ENCODE measurements around the gene MAGI1.

Gene MAGI1

DNA sequence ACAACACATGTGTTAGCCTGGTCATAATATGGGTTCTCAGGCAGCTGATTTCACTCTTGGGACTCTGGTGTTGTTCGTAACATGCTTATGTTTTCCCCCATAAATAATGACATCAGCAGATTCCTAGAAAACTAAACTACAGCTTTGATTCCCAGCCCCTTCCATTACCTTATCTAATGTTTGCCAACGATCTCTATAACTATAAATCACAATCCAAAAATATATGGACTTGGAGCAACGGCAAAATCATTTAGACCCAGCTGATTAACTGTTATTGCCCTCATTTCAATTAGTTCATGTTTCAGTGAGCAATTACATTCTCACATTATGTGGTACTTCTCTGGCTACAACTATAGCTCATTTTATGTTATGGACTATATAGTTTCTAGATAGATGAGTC lies 531.3 kb downstream of the MAGI1 start:
- in situ Hi-C loops (cut with MboI; ENCODE audit: low sequenced_read_pairs), result no loop called here

DNA sequence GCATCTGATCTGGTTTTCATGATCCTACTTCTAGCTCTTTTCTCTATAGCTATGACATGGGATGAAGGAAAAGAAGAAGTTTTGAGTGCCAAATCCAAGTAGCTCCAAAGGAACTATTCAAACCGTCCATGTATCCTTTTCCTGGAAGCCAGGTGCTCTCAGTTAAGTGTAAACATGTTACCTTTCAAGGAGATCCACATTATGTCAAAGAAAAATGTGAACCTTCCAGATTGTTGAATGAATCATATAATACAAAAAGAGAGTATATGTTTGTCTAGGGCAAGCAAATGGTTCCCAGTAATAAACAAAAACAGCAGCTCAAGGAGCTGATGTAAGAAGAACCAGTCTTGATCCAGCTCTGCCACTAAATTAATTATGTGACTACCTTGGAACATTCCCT lies 534.9 kb downstream of the MAGI1 start:
- in situ Hi-C loops (cut with MboI; ENCODE audit: low sequenced_read_pairs), result no loop called here

DNA sequence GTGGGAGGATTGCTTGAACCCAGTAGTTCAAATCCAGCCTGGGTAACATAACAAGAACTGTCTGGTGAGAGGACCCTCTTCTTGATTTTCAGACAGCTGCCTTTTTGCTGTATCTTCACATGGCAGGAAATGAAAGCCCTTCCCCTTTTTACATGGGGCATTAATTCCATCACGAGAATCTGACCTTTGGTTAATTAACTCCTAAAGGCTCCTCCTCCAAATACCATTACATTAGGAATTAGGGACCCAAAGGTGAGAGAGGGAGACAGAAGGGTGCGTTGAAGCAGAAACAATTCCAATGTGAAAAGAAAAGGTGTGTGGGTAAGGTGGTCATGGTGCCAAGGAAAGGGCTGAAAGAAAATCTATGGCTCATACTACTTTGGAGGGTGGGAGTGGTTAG lies 536.2 kb downstream of the MAGI1 start:
- in situ Hi-C loops (cut with MboI; ENCODE audit: low sequenced_read_pairs), result no loop called here

DNA sequence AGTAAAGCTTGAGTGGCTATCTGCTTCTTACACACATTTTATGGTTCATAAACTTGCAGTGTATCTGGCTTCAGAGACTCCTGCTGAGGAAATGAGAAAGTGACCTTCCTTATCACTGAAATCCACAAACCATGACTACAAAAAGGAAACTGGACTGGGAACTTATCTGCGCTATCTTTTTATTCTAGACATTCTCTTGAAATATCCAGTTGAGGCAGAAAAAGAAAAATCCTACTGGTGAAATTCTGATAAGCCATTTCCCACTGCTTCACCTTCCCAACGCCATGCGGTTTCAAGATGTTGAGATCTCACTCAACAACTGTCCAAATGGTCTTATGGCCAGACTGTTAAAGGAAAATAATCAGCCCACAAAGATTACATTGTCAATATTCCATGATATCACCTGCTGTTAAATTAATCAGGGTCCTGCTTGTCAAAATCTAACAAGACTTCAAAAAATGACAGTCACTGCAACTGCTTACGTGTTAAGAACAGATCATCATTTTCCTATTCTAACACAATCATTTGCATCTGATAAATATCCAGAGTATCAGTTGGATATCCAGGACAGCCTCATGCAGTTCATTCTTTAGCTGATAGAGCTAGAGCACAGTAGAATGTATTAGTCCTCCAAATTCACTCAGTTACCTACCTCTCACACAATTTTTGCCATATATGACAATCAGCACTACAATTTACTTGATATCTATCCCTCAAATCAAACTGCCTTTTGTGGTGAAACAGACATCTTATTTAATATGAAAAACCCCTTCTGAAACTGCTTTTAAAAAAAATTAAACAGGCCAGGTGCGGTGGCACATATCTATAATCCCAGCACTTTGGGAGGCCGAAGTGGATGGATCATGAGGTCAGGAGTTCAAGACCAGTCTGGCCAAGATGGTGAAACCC lies 538.1 kb downstream of the MAGI1 start:
- in situ Hi-C loops (cut with MboI; ENCODE audit: low sequenced_read_pairs), result no loop called here

DNA sequence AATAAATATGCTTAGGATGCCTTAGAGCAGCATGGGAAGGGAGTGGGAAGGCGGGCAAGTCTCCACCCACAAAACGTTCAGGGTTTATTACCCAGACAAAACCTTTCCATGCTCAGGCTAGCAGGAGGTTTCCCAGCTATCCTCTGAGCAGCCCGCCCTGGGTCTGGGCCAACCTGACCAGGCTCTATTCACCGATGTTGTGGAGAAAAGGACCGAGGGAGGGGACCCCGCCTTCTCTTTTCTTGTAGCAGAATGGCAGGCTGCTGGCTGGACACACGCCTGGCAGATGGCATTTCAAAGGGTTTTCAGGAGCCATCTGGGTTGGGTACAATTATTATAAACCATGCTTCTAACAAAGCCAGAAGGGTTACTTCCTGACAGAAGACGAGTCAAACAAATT lies 540.9 kb downstream of the MAGI1 start:
- in situ Hi-C loops (cut with MboI; ENCODE audit: low sequenced_read_pairs), result no loop called here

DNA sequence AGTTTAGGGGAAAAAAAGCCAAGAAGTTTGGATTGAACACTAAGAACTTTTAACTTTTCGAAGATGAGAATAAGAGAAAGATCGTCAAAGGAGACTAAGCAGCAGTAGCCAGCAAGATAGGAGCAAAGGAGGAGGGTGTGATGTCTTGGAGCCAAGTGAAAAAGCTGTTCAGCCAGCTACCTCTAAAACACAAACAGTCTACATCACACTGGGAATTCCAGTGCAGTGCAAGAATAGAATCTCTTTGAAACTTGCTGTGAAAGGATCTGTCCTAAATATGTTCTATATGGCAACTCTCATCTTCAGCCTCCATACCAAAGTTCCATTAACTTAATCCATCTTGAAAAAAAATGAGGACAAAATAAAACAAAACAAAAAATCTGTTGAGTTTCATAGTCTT lies 541.5 kb downstream of the MAGI1 start:
- in situ Hi-C loops (cut with MboI; ENCODE audit: low sequenced_read_pairs), result no loop called here

DNA sequence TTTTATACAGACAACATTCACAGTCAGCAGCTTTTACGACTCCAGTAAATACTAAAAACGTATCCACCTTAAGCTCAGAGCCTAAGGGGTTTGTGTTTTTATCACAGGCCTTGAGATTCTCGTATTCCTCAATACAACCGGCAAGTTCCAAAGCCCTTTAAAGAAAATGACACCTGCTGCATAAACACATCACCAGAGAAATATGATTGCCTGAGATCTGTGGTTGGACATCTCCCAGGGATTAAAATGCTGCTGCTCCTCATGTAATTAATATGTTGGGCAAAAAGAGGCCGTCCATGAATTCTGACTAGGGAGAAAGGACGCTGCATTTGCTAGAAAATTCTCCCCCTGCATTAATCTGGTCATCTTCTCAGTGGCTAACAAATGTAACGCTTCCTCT lies 544.8 kb downstream of the MAGI1 start:
- in situ Hi-C loops (cut with MboI; ENCODE audit: low sequenced_read_pairs), result no loop called here

DNA sequence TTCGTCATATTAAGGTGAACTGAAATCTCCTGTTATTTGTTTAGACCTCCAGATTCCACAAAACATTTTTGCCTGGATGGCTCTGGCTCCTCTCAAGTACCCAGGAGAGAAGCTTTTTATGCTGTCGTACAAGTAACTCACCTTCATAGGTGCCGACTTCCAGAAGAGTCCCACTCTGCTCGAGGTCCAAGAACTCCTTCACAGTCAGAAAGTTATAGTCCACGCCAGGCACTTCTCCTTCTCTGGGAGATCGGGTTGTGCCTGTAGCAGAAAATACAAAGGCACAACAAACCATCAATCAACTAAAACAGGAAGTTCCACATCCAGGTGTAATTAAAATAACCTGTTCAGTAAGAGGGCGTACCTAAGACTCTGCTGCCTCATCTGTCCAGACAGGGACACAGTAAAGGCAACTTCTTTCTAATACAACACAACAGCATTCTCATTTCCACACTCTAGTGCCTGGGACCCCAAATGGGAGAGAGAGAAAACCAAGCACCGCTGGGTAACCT lies 545.3 kb downstream of the MAGI1 start:
- in situ Hi-C loops (cut with MboI; ENCODE audit: low sequenced_read_pairs), result no loop called here

DNA sequence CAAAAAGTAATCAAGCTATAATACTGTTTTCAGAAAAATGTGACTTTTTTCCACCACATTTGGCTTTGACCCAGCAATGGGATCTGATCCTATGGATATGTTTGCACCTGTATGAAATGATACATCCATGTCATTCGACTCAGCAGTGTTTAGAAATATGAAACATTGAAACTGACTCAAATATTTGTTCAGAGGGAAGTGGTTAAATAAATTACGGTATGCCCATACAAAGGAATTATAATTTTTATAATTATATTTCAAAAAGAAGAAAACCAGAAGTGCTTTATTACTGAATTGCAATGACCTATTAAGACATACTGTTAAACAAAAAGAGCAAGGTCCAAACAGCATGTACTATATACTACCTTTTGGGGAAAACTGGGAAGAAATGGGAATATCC lies 546.5 kb downstream of the MAGI1 start:
- in situ Hi-C loops (cut with MboI; ENCODE audit: low sequenced_read_pairs), result no loop called here

DNA sequence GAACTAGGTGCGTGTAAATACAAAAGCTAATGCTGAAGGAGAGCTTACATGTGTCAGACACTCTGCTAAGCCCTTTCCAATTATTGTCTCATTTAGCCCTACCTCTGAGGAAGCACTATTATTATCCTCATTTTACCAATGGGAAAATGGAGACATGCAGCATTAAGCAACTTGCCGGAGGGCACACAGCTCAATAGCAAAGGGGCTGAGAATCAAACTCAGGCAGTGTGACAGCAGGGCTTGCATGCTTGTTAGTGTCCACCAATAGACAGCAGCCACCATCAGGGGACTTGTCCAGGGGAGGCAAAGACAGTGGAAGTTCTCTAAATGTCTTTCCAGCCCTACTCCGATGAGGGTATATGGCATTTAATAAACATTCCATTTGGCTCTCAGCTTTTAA lies 548.6 kb downstream of the MAGI1 start:
- in situ Hi-C loops (cut with MboI; ENCODE audit: low sequenced_read_pairs), result no loop called here

DNA sequence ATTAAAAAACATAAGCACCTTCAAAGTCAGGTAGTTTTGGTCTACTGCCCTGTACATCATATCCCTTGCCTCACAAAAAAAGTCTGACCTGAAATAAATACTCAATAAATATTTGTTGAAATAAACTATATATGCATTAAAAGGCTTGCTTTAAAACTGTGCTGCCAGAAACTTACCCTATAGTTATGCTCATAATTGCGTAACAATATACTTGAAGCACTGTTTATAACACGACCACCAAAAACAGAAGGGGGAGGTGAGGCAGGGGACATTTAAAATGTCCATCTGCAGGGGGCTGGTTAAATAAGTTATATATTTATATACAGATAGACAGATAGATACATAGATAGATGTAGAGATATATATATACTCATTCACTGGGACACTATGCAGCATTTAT lies 549.5 kb downstream of the MAGI1 start:
- in situ Hi-C loops (cut with MboI; ENCODE audit: low sequenced_read_pairs), result no loop called here

DNA sequence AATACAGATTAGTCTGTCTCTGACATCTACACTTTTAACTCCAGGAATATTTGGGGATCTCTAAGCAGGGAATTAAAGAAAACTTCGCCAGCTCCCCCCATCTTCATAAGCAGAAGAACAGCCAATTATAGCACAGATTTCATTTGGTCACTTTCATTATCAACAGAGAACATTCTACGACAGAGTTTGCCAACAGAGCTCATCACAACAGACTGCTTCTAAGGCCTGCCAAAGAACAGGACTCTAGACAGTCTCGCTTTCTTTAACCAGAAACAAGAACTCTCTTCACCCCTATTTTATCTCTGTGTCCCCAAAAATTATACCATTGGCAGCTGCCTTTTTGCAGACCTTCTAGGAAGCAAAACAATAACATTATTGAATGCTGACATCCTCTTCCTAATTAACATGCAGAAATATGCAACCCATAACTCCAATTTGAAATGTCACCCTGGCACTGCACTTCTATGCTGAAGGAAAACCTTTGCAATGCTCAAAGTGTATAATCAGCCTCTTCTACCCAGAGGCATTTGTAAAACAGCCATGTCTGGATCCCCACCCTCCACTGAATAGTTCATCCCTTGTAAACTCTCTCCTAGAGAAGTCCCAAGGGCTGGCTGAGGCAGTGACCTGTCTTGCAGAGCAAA lies 552.8 kb downstream of the MAGI1 start:
- in situ Hi-C loops (cut with MboI; ENCODE audit: low sequenced_read_pairs), result no loop called here

DNA sequence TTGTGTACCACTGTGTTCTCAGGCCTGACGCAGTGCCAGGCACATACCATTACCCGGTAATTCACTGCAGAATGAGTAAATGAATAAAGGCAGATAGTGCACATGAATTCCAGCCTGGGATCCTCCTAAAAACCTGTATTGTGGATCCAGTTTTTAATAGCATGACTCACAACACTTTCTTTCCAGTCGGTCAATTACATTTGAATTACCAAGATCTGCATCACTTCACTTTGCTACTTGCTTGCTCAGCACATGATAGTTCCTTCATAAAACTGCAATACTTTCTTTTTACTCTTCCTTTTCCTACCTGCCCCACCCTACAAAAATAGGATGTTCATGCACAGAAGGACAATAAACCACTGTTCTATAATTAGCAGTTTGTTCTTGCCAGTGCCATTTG lies 553.8 kb downstream of the MAGI1 start:
- in situ Hi-C loops (cut with MboI; ENCODE audit: low sequenced_read_pairs), result no loop called here

DNA sequence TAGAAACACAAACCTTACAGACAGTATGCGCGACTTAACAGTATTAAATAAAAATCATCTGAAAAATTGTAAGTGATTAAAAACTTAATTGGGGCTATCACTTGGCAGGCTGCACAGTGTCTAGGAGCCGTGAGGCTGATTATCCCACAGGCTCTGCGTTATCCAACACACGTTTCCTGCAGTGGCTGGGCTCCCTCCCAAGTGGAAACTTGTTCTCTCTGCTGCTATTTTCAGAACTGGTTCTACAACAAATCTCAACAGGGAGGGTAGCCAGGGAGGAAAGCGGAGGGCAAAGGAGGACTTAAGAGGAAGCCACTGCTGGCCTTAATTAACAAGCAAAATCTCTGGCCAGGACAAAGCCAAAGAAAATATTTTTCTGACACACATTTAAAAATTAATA lies 555.2 kb downstream of the MAGI1 start:
- in situ Hi-C loops (cut with MboI; ENCODE audit: low sequenced_read_pairs), result no loop called here

DNA sequence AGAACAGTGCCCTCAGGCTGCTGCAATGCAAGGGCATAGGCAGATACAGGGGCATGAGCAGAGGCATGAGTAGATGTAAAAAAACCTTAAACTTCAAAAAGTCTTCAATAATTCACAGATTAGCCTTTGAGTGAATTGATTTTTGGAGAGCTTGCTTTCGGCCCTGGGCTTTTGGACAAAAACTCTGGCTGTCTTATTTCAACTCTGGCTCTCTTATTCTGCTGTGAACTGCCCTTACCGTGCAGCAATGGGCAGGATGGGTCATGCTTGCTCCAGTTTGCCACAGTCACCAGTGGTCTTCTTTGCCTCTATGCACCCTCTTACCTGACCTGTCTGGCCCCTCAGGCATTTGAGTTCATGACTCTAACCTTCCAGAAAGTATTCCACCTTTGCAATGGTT lies 555.7 kb downstream of the MAGI1 start:
- in situ Hi-C loops (cut with MboI; ENCODE audit: low sequenced_read_pairs), result no loop called here

DNA sequence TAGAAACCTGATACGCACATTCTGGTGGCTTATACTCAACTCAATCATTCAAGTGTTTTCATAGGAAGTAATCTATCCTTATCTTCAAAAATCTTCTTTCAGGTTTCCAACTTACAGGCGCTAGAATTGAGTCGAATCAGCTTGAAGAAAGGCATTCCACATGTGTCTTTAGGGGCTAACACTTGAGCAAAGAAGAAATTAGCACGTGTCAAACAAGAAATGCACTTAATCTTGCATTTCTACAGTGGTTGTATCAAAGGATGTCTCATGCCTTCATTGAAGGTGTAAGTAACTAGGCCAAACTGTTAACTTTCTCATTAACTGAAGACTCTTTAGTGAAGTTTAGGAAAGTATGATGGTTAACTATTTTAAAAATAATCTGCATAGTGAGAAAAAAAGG lies 557.6 kb downstream of the MAGI1 start:
- in situ Hi-C loops (cut with MboI; ENCODE audit: low sequenced_read_pairs), result no loop called here

DNA sequence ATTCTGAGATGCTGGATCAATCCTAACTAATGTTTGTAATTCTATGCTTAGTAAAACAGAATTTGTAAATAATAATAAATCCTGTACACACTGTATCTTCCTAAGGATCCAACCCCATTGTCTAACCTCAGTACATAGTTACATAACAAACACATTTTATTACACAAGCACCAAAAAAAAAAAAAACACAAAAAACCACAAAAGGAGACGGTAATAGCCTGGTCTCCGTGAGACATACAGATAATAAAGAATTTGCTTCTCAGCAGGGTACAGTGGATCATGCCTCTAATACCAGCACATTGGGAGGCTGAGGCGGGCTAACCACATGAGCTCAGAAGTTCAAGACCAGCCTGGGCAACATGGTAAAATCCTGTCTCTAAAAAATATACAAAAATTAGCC lies 558.7 kb downstream of the MAGI1 start:
- in situ Hi-C loops (cut with MboI; ENCODE audit: low sequenced_read_pairs), result no loop called here

DNA sequence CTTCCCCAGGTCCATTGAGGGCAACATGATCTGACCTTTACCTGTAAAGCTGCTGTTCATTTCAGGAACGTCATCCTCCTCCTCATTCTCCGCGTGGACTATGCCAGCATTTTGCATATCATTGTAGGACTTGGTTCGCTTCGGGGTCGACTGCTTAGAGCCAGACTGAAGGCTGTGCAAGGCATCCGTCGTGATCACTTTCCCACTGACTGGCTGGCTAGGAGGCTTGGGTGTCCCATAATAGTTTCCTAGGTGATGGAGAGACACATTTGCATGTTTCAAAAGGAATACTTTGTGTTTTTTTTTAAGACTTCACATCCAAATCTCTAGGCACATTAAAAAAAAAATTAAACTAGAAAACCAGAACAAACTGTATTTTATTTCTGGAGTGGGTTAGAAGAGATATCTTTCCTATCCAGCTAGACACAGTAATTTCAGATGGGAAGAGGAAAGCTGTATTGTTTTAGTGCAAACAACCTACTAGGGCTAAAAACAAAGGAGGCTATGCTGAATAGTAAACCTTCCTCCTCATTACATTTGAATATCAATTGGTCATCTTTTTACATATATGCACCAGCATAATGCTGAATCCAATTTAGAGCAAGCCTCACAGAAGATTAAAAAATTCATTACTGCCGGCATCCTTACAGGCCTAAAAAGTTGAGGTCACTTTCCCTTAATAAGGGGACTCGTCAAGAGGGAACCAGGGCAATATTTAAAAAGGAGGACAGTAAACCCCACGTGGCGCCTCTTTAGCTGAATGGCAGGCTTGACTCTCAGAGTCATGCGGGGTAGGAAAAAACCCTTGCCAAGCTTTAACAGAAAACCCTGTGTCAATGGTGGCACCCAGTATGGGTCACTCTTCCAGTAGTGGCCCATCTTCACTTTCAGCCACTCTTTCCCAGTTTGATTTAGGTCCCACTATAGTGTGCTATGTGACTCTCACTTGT lies 559.9 kb downstream of the MAGI1 start:
- in situ Hi-C loops (cut with MboI; ENCODE audit: low sequenced_read_pairs), result no loop called here

DNA sequence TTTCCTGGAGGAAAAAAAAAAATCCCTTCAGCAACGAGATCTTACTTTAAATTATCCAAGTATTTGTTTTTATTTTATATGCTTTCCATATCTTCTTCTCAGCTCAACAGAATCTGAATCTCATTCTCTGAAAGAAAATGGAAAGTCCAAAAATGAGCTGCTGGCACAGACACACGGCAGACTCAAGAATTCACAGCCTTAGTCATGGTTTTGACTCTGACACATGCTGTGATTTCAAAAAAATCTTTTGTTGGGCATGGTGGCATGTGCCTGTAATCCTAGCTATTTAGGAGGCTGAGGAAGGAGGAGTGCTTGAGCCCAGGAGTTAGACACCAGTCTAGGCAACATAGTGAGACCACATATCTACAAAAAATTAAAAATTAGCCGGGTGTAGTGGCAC lies 565.0 kb downstream of the MAGI1 start:
- in situ Hi-C loops (cut with MboI; ENCODE audit: low sequenced_read_pairs), result no loop called here

DNA sequence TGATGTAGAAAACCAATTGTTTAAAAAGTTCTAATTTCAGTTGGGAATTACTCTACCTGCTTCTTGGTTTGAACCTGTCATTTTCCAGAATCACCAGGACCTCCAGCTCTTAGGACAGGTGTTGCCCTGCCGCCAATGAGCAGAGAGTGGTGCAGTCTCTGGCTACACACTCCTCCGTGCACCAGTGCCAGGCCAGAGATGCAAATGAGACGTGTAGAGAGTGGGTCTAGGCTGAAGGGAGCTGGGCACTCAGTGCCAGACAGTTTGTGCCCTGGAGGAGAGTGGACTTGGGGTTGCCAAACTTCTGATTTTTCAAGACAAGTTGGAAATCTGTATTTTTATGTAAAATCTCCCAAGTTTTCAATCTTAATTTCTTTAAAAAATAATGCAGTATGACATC lies 566.2 kb downstream of the MAGI1 start:
- in situ Hi-C loops (cut with MboI; ENCODE audit: low sequenced_read_pairs), result no loop called here

DNA sequence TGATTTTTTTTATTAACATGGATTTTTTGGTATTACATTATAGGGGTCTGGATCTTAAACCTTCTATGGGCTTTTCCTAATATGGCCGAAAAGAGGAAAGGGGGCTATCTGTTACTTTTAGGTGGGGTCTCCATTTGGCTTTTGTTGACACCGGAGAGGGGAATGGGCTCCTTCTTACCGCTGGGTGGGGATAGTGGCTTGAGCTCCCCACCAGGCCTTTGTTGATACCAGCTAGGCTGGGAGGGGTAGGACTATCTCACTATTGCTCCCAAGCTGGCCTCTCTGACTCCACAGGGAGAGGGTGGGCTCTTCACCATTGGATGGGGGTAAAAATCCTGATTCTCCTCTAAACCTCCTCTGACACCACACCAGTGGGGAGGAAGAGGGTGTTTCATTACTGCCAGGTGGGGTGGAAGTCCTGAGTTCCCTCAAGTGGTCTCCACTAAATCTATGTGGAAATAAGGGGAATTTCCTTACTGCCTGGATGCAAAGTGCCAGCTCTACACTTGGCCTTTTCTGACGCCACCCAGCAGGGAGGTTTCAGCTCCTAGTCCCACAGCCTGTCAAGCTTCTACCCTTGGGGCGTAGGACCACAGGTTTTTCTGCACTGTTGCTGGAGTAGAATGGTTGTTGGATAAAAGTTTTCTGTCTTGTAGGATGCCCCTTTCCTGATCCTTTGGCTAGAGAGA lies 572.3 kb downstream of the MAGI1 start:
- in situ Hi-C loops (cut with MboI; ENCODE audit: low sequenced_read_pairs), result no loop called here

All from HL-60/S4 treated with phorbol 12-myristate 13-acetate at 8.2 ng/mL for 4 days and 3 days (cell line).